Measurements from ENCODE around the gene FAM13A. TPM values are rescaled to one million over a fixed set of nuclear protein-coding genes. Genes with fewer than 3 reads are reported as not detected.
A peak's percentile ranks its signal among the peaks of the same experiment; 100 is the strongest.

FAM13A gene
- total and polyA plus RNA-seq, 12 donors, result 10.1 to 61.6 (median 29.1) TPM

DNA sequence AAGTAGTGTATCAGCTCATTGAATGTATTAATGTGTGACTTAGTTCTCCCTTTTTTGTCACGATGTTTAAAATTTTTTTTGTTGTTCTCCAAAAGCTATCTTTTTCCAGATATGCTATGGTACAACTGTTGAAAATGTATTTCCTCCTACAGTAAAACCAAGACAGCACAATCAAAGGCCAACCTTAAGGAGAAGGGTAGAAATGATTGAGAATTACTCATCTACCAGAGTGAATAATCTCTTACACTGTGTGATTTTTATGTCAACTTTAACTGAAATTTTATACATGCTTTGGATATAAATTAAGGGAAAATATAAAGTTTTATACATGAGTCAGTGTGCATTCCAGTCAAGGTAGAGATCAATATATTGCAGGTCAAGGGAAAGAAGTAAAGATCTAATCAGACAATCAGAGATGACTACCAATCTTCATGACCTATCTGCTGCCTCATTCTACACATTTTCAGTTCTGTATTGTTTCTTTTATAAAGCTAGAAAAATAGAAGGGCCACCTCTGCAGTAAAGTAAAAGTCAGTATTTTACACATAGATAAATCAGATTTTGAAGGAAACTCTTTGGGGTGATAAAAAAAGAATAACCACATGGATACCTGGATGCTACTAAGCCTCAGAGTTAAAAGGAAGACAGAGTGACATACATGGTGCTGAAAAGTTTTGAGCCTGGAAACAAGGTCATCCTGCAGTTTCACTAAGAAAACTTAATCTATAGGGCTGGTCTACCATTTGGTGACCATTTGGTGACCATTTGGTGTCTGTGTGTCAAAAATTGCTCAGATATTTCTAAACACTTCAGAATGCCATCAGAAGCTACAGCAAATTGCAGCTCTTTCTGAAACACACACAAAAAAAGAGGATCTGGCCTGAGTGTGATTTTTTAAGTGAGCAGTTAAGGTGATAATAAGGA is 1.6 kb downstream of the FAM13A start:
- Histone ChIP-seq H3K9me3 (replicated peaks in 1 of 3) (no peaks in the 10 kb centered on the region), H3K27ac (no peak overlapping the region), H3K4me3 (peak overlapping the region in 1 of 4 donors; percentile 55), H3K4me1 (replicated peaks in 1 of 2) (peaks cover 0 to 27% of the 10 kb centered on the region in 2 donors), H3K27me3 (no peaks in the 10 kb centered on the region), H3K36me3 (replicated peaks in 1 of 2) (no peaks in the 10 kb centered on the region)
- DNase-seq, result no peak
- intact Hi-C loops (cut with DNase I), result no loop called here
- TF ChIP-seq, protein P1, sequence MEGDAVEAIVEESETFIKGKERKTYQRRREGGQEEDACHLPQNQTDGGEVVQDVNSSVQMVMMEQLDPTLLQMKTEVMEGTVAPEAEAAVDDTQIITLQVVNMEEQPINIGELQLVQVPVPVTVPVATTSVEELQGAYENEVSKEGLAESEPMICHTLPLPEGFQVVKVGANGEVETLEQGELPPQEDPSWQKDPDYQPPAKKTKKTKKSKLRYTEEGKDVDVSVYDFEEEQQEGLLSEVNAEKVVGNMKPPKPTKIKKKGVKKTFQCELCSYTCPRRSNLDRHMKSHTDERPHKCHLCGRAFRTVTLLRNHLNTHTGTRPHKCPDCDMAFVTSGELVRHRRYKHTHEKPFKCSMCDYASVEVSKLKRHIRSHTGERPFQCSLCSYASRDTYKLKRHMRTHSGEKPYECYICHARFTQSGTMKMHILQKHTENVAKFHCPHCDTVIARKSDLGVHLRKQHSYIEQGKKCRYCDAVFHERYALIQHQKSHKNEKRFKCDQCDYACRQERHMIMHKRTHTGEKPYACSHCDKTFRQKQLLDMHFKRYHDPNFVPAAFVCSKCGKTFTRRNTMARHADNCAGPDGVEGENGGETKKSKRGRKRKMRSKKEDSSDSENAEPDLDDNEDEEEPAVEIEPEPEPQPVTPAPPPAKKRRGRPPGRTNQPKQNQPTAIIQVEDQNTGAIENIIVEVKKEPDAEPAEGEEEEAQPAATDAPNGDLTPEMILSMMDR (IDR thresholded peaks at IDR 0.05), result no peak
- TF ChIP-seq POLR2A (IDR thresholded peaks at IDR 0.05), result no peak
- WGBS, 4 donors, result 47 to 63% (median 60%) methylated on average over 1 of the region's 1 CpG

DNA sequence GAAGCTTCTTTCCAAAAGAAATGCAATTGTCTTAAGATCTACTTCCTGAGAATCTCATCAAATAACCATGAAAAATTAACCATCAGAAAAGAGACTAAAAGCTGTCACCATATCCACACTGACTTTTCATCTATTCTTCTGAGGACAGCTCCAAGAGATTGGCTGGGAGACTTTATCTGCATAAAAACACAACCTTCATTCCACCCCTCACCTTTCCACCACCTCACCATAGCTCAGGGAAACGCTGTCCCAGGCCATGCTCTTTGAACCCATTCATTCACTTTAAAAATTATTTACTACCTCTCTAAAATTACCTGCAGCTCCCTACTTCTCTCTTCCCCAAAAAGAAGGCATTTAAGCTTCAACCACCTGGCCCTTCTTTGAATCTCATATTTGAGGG is 2.4 kb downstream of the FAM13A start:
- intact Hi-C loops (cut with DNase I), result no loop called here

DNA sequence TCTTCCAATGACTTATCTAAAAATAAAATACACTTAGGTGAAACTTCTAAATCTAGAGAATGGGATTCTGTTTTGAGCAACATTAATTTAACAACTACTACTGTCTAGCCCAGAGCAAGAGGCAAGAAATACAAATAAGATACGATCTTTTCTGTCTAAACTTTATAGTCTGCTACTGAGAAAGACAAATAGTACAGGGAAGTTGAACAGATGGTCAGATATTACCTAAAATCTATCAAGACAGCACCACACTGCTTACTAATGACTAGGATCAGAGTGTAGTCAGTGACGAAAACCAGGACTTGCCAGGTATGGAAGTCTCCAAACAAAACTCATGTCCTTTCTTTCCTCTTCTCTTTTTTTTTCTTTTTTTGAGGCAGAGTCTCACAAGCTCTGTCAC is 7.1 kb downstream of the FAM13A start:
- H3K9me3 ChIP-seq (replicated peaks in 1 of 3), result no peaks in the 10 kb centered on the region
- H3K4me1 ChIP-seq (replicated peaks in 1 of 2), result peaks cover 0 to 12% of the 10 kb centered on the region in 2 donors
- WGBS, 4 donors, result 87 to 94% (median 92%) methylated on average over 2 of the region's 2 CpGs
- no peaks in the 10 kb centered on the region for H3K27me3 ChIP-seq
- intact Hi-C loops (cut with DNase I), result no loop called here
- TF ChIP-seq, protein P1 (IDR thresholded peaks at IDR 0.05), result no peak
- TF ChIP-seq POLR2A (IDR thresholded peaks at IDR 0.05), result no peak
- no peak overlapping the region for H3K27ac ChIP-seq
- no peak for DNase-seq
- no peaks in the 10 kb centered on the region for H3K36me3 ChIP-seq (replicated peaks in 1 of 2)
- no peak overlapping the region for H3K4me3 ChIP-seq

More for the DNA sequence above, 2.4 kb downstream of the FAM13A start:
- Histone ChIP-seq H3K36me3 (replicated peaks in 1 of 2) (no peaks in the 10 kb centered on the region), H3K4me1 (replicated peaks in 1 of 2) (peaks cover 0 to 27% of the 10 kb centered on the region in 2 donors), H3K4me3 (peak overlapping the region in 1 of 4 donors; percentile 35), H3K27ac (no peak overlapping the region), H3K27me3 (no peaks in the 10 kb centered on the region), H3K9me3 (replicated peaks in 1 of 3) (no peaks in the 10 kb centered on the region)
- WGBS, 4 donors, result 25 to 51% (median 43%) methylated on average over 1 of the region's 1 CpG
- no peak for TF ChIP-seq POLR2A (IDR thresholded peaks at IDR 0.05)
- DNase-seq, result no peak

DNA sequence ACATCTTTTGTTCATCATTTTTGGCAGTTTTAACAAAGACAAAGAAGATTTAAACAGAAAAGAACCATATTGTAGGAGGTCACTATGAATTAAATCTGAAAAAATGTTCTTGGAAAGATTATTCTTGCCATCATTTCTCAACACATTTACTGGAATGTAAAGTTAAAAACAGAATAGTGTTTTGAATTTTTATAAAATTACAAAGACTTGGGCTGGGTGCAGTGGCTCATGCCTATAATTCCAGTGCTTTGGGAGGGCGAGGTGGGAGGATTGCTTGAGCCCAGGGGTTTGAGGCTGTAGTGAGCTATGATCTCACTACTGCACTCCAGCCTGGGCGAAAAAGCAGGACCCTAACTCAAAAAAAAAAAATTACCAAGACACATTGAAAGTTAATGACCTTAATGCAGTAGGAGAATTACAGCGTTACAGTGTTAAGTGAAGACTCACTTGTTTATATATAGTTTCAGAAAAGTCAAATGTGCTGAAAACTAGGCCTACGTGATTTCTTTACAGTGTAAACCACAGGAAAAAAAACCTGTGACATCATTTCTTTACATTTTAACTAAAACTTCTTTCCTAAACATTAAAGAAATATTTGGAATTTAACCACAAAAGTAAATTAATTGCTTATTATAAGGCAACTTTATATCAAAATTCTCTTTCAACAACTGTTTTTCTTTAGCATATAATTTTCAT is 7.9 kb downstream of the FAM13A start:
- no peaks in the 10 kb centered on the region for H3K27me3 ChIP-seq
- DNase-seq, result no peak
- intact Hi-C loops (cut with DNase I), result no loop called here
- peaks cover 0 to 5% of the 10 kb centered on the region in 2 donors for H3K4me1 ChIP-seq (replicated peaks in 1 of 2)
- H3K27ac ChIP-seq, result no peak overlapping the region
- no peaks in the 10 kb centered on the region for H3K9me3 ChIP-seq (replicated peaks in 1 of 3)
- WGBS, 4 donors, result 89 to 96% (median 92%) methylated on average over 4 of the region's 4 CpGs
- no peak for TF ChIP-seq POLR2A (IDR thresholded peaks at IDR 0.05)
- TF ChIP-seq, protein P1 (IDR thresholded peaks at IDR 0.05), result no peak
- H3K36me3 ChIP-seq (replicated peaks in 1 of 2), result no peaks in the 10 kb centered on the region
- H3K4me3 ChIP-seq, result no peak overlapping the region
